ENCODE data around the gene MAPK4. TPM values are rescaled to one million over a fixed set of nuclear protein-coding genes. Genes with fewer than 3 reads are reported as not detected.

The MAPK4 gene
- total and polyA plus RNA-seq, 3 donors from 2014 or later, result 9.3 to 18.1 (median 13.3) TPM

DNA sequence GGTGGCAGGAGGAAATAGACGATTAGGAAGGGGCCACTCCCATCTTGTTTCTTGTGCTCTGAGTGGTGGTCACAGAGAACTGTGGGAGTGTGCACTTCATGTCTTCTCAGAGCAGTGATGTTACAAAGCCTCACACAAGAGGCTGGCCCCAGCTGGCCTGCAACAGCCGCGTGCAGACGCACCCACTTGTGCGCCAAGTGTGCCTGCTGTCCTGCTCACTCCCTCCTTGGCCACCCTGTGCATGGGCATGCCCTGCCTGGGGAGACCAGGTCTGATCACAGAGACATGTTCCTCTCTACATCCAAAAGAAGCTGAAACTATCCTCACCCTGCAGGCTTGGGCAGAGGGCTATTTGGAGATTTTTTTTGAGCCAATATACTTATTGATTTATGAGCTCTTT is 151.5 kb downstream of the MAPK4 start:
- DNase-seq, result no peak
- no peak for TF ChIP-seq POLR2A (IDR thresholded peaks at IDR 0.05)
- TF ChIP-seq CTCF (IDR thresholded peaks at IDR 0.05), result no peak
- Histone ChIP-seq H3K4me3 (no peak overlapping the region), H3K27me3 (no peaks in the 10 kb centered on the region), H3K27ac (no peak overlapping the region), H3K4me1 (no peaks in the 10 kb centered on the region), H3K36me3 (ENCODE audit: low read depth, missing control alignments) (no peaks in the 10 kb centered on the region), H3K9me3 (no peaks in the 10 kb centered on the region)
- WGBS, 2 donors, result 40 to 67% methylated on average over 4 to 5 of the region's 5 CpGs
- intact Hi-C loops (cut with DNase I; ENCODE audit: low total_unique reads), result no loop called here

- DNase-seq, result no peak
- 93 to 96% methylated on average over 7 of the region's 7 CpGs for WGBS, 2 donors
These were observed 156.0 kb downstream of the MAPK4 start for GRCh38 chr18:50715919-50716318.

GRCh38 chr18:50716902-50717301 is 157.0 kb downstream of the MAPK4 start:
- intact Hi-C loops (cut with DNase I; ENCODE audit: low total_unique reads), result no loop called here
- no peak overlapping the region for H3K4me3 ChIP-seq
- no peaks in the 10 kb centered on the region for H3K4me1 ChIP-seq
- no peak for TF ChIP-seq CTCF (IDR thresholded peaks at IDR 0.05)
- no peak for TF ChIP-seq POLR2A (IDR thresholded peaks at IDR 0.05)
- no peaks in the 10 kb centered on the region for H3K27me3 ChIP-seq
- DNase-seq, result no peak
- no peaks in the 10 kb centered on the region for H3K36me3 ChIP-seq (ENCODE audit: low read depth, missing control alignments)
- no peak overlapping the region for H3K27ac ChIP-seq
- WGBS, 2 donors, result 90 to 92% methylated on average over 4 of the region's 4 CpGs
- H3K9me3 ChIP-seq, result no peaks in the 10 kb centered on the region

More at GRCh38 chr18:50715919-50716318, 156.0 kb downstream of the MAPK4 start:
- Histone ChIP-seq H3K4me1 (no peaks in the 10 kb centered on the region), H3K9me3 (no peaks in the 10 kb centered on the region), H3K4me3 (no peak overlapping the region), H3K27me3 (no peaks in the 10 kb centered on the region), H3K27ac (no peak overlapping the region), H3K36me3 (ENCODE audit: low read depth, missing control alignments) (no peaks in the 10 kb centered on the region)
- intact Hi-C loops (cut with DNase I; ENCODE audit: low total_unique reads), result no loop called here
- TF ChIP-seq CTCF (IDR thresholded peaks at IDR 0.05) (no peak), POLR2A (IDR thresholded peaks at IDR 0.05) (no peak)

DNA sequence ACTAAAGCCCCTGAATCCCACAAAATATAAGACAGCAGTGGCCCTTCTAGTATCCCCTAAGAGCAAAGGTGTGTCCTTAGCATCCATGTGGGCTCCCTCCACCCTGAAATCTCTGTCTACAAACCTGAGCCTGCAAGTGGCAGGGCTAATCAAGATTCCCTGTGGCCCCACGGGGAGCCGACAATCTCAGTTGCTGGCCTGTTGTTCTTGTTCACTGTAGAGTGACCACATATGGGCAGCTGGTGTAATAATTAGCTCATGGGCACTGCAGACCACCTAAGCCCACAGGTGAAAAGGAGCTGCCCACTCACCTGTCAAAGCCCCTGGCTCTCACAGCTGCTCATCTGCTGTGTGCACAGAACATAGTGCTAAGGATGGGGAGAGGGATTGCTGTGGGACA is 157.7 kb downstream of the MAPK4 start:
- intact Hi-C loops (cut with DNase I; ENCODE audit: low total_unique reads), result no loop called here
- H3K27ac ChIP-seq, result no peak overlapping the region
- no peak for TF ChIP-seq CTCF (IDR thresholded peaks at IDR 0.05)
- TF ChIP-seq POLR2A (IDR thresholded peaks at IDR 0.05), result no peak
- no peaks in the 10 kb centered on the region for H3K36me3 ChIP-seq (ENCODE audit: low read depth, missing control alignments)
- DNase-seq, result no peak
- H3K4me3 ChIP-seq, result no peak overlapping the region
- WGBS, 2 donors, result 97 to 100% methylated on average over 1 to 2 of the region's 2 CpGs
- no peaks in the 10 kb centered on the region for H3K27me3 ChIP-seq
- no peaks in the 10 kb centered on the region for H3K4me1 ChIP-seq
- no peaks in the 10 kb centered on the region for H3K9me3 ChIP-seq

- H3K4me3 ChIP-seq, result no peak overlapping the region
- H3K9me3 ChIP-seq, result no peaks in the 10 kb centered on the region
- intact Hi-C loops (cut with DNase I; ENCODE audit: low total_unique reads), result no loop called here
- peaks cover 4% of the 10 kb centered on the region for H3K4me1 ChIP-seq
- DNase-seq, result no peak
- no peaks in the 10 kb centered on the region for H3K27me3 ChIP-seq
- H3K36me3 ChIP-seq (ENCODE audit: low read depth, missing control alignments), result no peaks in the 10 kb centered on the region
- TF ChIP-seq CTCF (IDR thresholded peaks at IDR 0.05), result no peak
- no peak for TF ChIP-seq POLR2A (IDR thresholded peaks at IDR 0.05)
- WGBS, 2 donors, result 86 to 91% methylated on average over 11 of the region's 11 CpGs
- no peak overlapping the region for H3K27ac ChIP-seq
These were observed 159.8 kb downstream of the MAPK4 start for GRCh38 chr18:50719471-50720324.

Measured in testis (tissue), 3 donors.